Erythroblast (primary cell): Measurements from ENCODE around the gene TRPC4.
"Not testable (repeated sequence)": the region's sequence is repeated elsewhere in the genome, so short reads cannot be mapped to it uniquely, and the experiment has no call there.

Source experiments
- DNase-seq, 2 experiments: peaks; one replicate each; lab custom pipeline; 2025; lab: John Stamatoyannopoulos, UW
- GATA1 ChIP-seq: IDR thresholded peaks from 2 replicates; pipeline ENCODE4 v1.6.1; 2011; ENCODE audit warnings: low read depth, mild to moderate bottlenecking, control low read depth, low read length, moderate library complexity
- POLR2A ChIP-seq: IDR thresholded peaks from 2 replicates; pipeline ENCODE4 v1.6.1; 2011; ENCODE audit warnings: mild to moderate bottlenecking, low read length

Gene TRPC4

GRCh38 chr13:37878496-37878895, 8.9 kb upstream of the TRPC4 start:
- TF ChIP-seq GATA1, result no peak
- TF ChIP-seq POLR2A, result no peak
- no peak for DNase-seq

- no peak for TF ChIP-seq POLR2A
- TF ChIP-seq GATA1, result no peak
- no peak for DNase-seq
Observed at GRCh38 chr13:37870895-37871550, 1.5 kb upstream of the TRPC4 start.

GRCh38 chr13:37870489-37870845, 895 bp upstream of the TRPC4 start:
- no peak for TF ChIP-seq GATA1
- TF ChIP-seq POLR2A, result no peak
- no peak for DNase-seq

GRCh38 chr13:37869506-37869755, 141 bp downstream of the TRPC4 start:
- TF ChIP-seq POLR2A (no peak), GATA1 (no peak)
- peak in 1 of 2 experiments; percentile 32 for DNase-seq

- peak in 1 of 2 experiments; percentile 4 for DNase-seq
- TF ChIP-seq POLR2A, result no peak
- no peak for TF ChIP-seq GATA1
Observed at GRCh38 chr13:37868691-37869505, 674 bp downstream of the TRPC4 start.

- TF ChIP-seq POLR2A (no peak), GATA1 (no peak)
- DNase-seq, result no peak
Observed at GRCh38 chr13:37863708-37864107, 5.9 kb downstream of the TRPC4 start.

GRCh38 chr13:37835392-37835791, 34.2 kb downstream of the TRPC4 start:
- no peak for DNase-seq
- TF ChIP-seq POLR2A, result no peak
- no peak for TF ChIP-seq GATA1

GRCh38 chr13:37833411-37833810, 36.2 kb downstream of the TRPC4 start:
- no peak for DNase-seq
- TF ChIP-seq POLR2A, result no peak
- TF ChIP-seq GATA1, result no peak

- TF ChIP-seq GATA1 (no peak), POLR2A (no peak)
- no peak for DNase-seq
Observed at GRCh38 chr13:37816276-37816675, 53.3 kb downstream of the TRPC4 start.

GRCh38 chr13:37811441-37811840, 58.1 kb downstream of the TRPC4 start:
- DNase-seq, result no peak
- TF ChIP-seq POLR2A (no peak), GATA1 (no peak)

- no peak for TF ChIP-seq GATA1
- TF ChIP-seq POLR2A, result no peak
- DNase-seq, result peak in 1 of 2 experiments; percentile 4
Observed at GRCh38 chr13:37806666-37807065, 62.9 kb downstream of the TRPC4 start.

GRCh38 chr13:37797631-37798030, 71.9 kb downstream of the TRPC4 start:
- no peak for DNase-seq

GRCh38 chr13:37796795-37797194, 72.8 kb downstream of the TRPC4 start:
- DNase-seq, result not testable (repeated sequence)

More at GRCh38 chr13:37797631-37798030, 71.9 kb downstream of the TRPC4 start:
- TF ChIP-seq POLR2A (no peak), GATA1 (no peak)

GRCh38 chr13:37795326-37795725, 74.2 kb downstream of the TRPC4 start:
- TF ChIP-seq GATA1 (no peak), POLR2A (no peak)
- no peak for DNase-seq

- DNase-seq, result no peak
- TF ChIP-seq GATA1 (no peak), POLR2A (no peak)
Observed at GRCh38 chr13:37791699-37792098, 77.9 kb downstream of the TRPC4 start.

GRCh38 chr13:37788346-37788745, 81.2 kb downstream of the TRPC4 start:
- TF ChIP-seq GATA1 (no peak), POLR2A (no peak)
- DNase-seq, result no peak

GRCh38 chr13:37777676-37778075, 91.9 kb downstream of the TRPC4 start:
- no peak for DNase-seq
- TF ChIP-seq POLR2A (no peak), GATA1 (no peak)
